Right lung (tissue), 5 donors: ENCODE results near the gene GCK. TPM values are rescaled to one million over a fixed set of nuclear protein-coding genes. Genes with fewer than 3 reads are reported as not detected.
A peak's percentile ranks its signal among the peaks of the same experiment; 100 is the strongest.

Experiments used
- DNase-seq, 2 donors: peaks; one replicate each; pipeline ENCODE4 v3.0.0-alpha.2; 2013
- polyA plus RNA-seq, 5 donors: library from polyadenylated mRNA; unstranded; fragments of 120-200 nt; gene quantifications; one replicate each; pipeline versions ENCODE4 v1.2.1 to v1.2.3, GENCODE V29; 2013; ENCODE audit warnings: inconsistent platforms in 1 of 5, low replicate concordance in 1 of 5; ENCODE audit not compliant: insufficient read length in 5 of 5, insufficient read depth in 1 of 5

The GCK gene
- polyA plus RNA-seq, 5 donors: 2.2 to 3.9 (median 2.5) TPM

DNA sequence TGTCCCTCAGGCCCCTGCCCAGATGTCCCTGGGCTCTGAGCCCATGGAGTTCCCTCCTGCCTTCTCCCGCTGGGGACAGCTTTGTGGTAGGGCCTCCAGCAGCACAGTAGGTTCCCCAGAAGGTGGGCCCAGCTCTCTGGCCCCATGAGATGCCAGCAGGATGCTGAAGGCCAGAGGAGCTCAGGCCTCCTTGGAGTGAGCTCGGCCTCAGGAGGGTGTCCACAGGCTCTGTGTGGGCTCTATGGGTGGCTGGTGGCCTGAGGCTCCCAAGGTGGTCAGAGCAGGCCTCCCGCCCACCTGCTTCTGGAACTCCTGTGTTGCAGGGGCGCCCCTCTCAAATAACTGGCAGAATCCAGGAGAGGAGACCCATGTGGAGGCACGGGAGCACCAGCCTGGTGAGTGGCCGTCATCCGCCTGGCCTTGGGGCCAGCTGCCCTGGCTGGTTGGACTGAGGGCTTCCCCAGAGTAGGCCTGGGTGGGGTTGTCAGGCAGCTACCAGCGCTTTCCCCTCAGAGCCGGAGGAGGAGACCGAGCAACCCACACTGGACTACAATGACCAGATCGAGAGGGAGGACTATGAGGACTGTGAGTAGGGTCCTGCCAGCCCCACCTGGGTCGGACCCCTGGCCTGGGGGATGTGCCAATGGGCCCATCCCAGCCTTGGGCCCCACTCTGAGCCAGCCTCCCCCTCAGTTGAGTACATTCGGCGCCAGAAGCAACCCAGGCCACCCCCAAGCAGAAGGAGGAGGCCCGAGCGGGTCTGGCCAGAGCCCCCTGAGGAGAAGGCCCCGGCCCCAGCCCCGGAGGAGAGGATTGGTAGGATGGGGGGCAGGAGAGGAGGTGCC is 81.9 kb downstream of the GCK start:
- DNase-seq: no peak

DNA sequence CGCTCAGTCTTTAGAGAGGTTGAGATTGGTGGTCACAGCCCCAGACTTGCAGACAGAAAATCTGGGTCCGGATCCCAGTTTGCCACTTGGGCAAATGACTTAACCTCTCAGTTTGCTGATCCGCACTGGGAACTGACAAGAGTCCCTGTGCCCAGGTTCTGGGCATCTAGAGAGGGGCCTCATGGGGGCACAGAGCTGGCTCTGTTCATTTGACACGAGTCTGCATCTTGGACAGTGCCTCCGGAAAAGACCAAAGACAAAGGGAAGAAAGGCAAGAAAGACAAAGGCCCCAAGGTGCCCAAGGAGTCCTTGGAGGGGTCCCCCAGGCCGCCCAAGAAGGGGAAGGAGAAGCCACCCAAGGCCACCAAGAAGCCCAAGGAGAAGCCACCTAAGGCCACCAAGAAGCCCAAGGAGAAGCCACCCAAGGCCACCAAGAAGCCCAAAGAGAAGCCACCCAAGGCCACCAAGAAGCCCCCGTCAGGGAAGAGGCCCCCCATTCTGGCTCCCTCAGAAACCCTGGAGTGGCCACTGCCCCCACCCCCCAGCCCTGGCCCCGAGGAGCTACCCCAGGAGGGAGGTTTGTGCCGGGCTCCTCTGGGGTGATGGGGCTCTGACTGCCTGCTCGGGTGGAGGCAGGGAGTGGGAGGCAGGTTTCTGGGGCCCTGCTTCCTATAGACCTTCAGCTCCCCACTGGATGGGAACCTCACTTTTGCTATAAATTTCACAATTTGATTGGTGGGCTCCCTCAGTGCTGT is 82.8 kb downstream of the GCK start:
- no peak for DNase-seq

DNA sequence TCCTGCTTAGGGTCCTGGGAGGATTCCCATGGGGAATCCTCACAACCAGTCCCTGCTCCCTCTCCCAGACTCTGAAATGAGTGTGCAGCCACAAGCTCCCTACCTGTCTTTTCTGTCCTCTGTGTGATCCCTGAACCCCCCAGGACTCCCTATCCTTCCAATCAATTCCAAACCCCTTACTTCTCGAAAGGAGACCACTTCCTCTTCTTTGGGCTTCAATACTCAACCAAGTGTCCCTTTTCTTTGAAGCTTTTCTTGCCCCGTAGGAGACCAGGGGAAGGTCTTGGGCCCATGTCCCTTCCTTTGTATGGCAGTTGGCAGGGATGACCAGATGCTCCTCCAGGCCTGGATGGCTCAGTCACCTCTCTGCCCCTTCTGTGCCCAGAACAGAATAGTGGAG is 83.4 kb downstream of the GCK start:
- no peak for DNase-seq

DNA sequence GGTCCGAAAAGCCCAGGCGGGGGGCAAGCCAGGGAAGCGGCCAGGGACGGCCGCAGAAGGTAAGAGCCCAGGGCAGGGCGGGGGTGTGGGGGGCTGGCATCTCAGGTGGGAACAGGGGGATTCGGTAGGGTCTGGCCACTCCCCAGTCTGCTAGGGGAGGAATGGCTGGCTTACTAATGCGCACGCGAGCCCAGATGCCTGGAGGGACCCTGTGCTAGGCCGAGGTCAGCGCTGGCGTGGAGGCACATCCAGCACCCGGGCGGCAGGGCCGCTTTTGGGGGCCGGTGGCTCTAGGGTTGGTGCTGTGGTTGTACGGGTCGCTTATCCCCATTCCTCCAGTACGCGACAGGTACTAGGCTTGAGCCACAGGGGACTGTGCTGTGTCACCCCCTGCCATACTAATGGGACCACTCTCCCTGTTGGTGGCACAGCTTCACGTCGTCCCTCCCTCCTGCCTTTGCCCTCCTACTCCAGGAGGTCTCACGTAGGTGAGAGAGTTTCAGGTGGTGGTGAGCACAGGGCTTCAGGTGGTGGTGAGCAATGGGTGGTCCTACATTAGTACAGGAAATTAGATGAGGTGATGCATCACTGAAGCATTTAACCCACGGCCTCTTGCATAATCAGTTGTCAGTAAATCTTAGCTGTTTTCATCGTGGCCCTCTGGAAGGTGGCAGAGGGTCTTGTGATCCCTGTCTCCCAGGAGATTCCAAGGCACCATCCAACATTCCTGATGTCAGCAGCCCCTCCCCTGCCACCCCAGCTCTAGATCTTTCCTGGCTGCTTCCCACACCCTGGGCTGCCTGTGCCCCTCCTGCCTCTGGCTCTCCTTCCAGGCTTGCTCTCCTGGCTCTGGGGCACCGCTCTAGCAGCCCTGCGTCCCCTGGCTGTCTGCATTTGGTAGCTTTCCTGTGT is 84.1 kb downstream of the GCK start:
- no peak for DNase-seq

DNA sequence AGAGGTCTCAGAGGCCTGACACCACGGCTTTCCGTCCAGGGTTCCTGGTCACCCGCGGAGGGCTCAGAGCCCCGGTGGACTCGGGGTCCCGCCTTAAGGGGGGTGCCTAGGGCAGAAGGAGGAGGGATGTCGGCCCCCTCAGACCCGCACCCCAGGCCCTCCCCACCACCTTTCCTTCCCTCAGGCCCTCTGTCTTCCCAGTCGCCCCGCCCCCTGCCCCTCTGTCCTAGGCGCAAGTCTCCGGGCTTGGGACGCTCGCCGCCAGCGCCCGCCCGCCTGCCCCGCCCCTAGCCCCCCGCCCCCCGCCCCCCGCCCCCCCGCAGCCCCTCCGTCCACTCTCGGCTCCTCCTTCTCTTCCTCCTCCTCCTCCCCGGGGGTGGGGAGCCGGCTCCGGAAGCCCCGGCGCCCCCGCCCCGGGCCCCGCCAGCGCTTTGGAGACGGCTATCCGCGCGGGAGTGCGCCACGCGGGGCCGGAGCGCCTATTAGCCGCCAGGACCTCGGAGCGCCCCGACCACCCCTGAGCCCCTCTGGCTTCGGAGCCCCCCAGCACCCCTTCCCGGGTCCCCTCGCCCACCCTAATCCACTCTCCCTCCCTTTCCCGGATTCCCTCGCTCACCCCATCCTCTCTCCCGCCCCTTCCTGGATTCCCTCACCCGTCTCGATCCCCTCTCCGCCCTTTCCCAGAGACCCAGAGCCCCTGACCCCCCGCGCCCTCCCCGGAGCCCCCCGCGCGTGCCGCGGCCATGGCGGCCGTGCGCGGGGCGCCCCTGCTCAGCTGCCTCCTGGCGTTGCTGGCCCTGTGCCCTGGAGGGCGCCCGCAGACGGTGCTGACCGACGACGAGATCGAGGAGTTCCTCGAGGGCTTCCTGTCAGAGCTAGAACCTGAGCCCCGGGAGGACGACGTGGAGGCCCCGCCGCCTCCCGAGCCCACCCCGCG is 85.0 kb downstream of the GCK start, which contains the start of gene AEBP1:
Gene AEBP1, plus strand, starts transcription at position 423 of the 937 bp plus-strand sequence. Its CDS starts 321 bp downstream, at position 744.
- peak in 1 of 2 donors; percentile 53 for DNase-seq

DNA sequence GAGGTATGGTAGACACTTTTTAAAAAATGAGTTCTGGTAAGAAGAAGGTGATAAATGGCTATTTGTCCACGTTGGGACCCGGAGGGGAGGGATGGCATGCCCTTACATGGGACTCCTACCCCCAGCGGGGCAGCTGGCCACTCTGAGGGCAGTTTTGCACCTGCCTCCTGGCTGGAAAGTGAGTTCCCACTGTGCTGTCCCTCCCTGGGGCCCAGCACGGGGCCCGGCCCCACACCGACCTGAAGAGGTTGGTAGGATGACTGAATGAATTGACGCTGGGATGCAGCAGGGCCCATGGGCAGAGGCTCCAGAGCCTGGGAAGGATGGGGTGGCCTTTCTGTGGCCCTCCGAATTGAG is 85.7 kb downstream of the GCK start:
- no peak for DNase-seq

DNA sequence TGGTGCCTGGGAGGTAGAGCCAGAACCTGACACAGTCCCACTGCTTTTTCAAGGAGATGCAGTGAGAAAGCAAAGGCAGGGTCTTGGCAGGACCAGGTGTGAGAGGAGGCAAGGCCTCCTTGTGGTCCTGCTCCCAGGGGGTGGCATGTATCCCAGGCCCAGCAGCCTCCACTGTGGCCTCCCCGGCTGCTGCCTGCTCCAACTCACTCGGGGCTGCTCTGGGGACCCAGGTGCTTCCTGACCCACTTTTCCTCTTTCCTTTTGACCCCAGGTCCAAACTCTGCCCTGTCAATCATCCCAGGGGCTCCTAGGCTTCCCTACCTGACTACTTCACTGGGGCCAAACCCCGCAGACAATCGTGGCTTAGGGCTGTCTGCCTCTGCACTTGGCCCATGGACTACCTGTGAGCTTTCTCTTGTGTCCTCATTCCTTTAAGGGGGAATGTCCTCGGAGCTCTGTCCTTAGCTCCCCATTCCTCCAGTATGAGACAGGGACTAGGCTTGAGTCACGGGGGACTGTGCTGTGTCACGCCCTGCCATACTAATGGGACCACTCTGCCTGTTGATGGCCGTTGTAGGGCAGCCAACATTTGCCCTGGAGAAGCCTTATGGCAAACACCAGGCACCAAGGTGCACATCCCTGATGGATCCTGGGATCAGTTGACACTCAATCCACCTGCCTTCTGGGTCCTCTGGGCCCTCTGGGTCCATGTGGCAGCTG is 86.2 kb downstream of the GCK start:
- DNase-seq: no peak

DNA sequence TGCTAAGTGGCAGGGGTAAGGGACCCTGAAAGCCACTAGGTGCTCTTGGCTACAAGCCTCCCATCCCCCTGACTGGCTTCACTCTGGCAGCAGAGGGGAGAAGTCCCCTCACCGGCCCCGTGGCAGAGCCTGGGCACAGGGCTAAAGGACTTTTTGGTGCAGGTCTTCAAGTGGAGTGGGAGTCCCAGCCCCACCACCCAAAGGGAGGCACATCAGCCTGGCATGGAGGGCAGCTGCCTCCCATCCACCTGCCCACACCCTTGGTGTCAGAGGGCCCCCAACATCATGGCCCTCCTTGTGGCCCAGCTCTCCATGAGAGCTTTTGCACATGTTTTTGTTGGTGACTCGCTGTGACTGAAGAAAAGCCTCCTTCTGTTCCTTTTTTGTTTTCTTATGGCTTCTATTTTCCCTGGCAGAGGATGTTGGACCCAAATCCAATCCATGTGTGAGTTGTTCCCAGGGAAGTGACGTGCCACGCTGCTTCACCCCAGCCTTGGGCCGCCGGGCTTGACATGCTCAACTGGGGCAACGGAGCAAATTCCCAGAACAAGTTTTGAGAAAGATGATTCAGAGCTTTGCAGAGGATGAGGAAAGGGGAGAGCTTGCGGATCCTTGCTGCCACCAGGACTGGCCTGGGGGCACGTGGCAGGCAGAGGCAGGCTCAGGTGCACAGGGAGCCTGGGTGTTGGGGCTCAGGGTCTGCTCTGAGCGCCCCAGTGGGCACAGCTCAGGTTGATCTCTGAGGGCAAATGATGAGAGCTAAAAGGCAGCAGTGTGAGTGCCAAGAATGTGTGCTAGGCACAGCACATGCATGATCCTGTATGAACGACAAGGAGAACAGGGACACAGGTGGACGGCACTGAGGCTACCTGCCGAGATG is 87.0 kb downstream of the GCK start:
- no peak for DNase-seq

DNA sequence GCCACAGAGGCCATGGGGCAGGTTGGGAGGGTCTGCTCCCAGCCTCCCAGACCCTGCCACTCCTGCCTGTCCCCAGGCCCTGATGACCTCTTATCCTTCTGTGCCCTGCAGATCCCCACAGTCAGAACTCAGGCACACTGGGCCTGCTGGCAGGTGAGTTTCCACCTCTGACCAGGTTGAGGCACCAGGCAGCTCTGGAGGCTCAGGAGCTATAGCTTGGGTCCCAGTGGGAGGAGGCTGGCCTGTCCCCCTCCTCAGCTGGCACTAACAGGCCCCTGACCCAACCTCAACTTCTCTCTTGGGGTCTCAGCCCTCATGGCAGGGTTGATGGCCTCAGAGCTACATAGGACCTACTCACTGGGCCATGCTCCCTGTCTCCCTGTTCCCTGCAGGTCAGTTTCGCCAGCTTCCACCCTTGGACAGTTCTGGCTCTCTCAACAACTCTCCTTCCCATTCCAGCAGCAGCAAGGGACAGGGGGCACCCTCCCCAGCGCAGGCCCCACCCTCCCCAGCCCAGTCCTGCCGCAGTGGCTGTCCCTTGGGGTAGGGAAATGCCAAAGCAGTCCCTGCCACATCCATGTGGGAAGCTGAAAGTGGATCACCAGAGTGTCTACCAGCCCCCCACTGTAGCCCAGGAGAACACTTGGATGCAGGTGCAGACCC is 87.8 kb downstream of the GCK start:
- no peak for DNase-seq

DNA sequence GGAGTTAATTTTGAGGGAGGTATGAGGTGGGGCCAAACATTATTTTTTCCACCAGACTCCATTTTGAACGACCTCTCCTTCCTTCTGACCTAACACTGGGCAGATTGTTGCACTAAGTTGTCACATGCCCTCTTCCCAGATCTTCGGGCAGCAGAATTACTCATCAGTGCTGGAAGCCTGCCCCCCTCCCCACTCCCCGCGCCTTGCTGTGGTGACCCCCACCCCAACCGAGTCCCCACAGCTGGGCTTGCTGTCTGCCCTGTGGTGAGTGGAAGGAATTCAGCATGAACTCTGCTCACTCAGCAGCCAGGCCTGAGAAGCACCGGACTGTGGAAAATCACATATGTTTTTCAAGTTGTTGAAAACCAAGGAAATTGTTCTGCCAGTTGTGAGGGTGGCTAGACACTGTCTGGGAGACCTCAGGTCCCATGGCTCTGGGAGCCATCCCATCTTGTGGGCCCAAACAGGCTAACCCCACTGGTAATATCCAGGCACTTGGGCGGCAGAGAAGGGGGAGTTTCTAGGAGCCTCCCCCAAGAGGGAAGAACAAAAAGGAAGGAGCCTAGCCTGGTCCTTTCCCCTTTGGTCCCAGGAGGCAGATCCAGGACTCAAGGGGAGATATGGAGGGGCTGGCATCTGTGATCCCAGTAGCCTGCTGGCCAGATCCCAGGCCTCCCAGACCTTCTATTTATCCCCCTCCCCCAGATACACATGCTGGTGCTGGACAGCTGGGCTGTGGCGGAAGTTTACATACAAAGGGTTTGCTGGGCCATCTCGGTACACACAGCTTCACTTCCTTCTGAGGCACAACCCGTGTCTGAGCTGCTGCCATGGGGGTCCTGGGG is 88.6 kb downstream of the GCK start:
- no peak for DNase-seq

DNA sequence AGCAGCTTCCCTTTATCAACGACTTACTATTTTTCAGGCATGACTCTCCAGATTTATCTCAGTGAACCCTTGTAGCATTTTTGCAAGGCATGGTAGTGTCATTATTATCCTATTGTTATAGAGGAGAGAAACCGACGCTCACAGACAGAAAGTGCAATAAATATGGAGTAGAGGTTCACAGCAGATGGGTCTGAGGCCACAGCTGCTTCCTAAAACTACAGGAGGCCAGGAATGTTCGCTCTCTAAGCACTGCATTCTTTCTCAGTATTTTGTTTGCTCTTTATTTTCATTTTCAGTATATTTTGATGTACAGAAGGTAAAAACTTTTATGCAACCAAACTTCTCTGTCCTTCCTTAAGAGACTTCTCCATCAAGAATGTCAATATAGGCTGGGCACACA is 89.6 kb downstream of the GCK start:
- DNase-seq: no peak

DNA sequence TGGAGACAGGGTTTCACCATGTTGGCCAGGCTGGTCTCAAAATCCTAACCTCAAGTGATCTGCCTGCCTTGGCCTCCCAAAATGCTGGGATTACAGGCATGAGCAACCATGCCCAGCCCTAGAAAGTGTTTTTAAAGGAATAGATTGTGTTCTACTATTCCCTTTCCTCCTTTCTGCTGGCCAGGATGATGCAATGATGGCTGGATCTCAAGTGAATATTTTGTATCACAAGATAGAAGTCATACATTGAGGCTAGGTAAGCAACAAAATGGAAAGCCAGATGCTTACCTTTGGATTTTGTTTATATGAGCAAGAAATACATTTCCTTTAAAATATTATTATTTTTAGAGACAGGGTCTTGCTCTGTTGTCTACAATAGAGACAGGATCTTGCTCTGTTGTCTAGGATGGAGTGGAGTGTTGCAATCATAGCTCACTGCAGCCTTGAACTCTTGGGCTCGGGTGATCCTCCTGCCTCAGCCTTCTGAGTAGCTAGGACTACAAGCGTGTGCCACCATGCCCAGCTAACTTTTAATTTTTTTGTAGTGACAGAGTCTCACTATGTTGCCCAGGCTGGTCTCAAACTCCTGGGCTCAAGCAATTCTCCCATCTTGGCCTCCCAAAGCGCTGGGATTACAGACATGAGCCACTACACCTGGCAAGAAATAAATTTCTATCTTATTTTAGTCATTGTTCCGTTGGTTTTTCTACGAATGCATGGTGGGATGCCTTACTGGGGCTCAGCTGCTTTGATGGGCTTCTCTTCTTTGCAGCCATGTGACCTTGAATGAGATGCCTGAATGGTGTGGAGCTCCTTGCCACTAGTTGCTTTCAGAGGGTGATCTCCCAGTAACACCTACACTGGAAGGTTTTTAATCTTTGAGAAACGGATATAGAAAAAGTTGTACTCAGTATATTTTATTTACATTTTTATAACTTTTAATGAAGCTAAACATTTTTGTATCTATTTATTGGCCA is 90.9 kb downstream of the GCK start:
- DNase-seq: no peak

DNA sequence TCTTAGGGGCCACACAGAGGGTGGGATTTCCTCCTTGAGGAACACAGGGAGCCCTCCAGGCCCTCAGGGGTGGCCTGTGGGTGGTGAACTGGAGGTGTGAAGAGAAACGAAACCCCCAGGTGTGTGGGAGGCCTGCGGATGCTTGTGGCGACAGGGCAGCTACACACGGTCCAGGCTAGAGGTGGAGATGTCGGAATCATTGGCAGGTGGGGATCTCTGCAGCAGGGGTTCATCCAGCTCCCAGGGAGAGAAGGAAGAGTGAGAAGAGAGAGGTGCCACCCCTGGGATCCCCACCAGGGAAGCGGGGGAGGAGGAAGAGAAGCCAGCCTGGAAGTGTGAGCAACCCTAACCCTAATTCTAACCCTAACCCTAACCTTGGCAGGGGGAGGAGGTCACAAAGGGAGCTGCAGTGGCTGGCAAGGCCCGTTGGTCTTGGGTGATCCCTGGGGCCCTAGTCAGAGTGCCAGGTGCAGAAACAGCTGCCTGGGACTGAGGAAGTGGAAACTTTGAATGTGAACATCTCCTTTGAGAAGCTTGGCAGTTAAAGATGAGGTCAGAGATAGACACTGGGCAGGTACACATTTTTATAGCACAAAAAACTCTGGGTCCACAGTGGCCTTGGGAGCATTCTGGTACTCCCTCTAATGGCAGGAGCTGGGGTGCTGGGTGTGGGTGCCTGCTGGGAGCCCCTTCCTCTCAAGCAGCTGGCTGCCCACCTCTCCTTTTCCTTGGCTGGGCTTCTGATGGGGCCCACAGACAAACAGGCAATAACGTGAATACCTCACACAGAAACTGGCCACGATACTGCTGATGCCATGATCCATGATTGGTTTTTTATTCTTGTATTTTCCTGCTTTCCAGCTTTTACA is 91.9 kb downstream of the GCK start:
- no peak for DNase-seq

DNA sequence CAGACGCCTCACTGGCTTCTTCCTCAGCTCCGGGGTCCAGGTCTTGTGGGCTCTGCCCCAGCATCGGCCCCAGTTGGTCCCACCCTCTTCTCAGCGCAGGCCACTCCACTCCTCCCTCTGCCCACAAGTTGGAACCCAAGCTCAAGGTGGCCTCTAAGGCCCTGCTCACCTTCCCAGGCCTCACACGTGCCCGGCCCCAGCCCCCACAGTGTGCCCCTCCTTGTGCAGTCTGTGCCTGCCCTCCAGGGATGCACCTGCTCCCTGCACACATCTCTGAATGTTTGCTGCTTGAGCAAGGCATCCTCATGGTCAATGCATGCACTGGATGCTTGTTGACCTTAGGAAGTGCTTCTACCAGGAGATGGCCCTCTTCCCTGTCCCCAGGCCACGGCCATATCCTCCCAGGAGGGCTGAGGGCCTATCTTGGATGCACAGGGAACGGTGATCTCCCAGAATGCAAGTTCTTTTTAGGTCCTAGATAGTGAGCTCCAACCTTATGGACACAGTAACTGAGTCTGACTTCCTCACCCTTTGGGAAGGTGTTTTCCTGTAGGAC is 92.8 kb downstream of the GCK start:
- no peak for DNase-seq

DNA sequence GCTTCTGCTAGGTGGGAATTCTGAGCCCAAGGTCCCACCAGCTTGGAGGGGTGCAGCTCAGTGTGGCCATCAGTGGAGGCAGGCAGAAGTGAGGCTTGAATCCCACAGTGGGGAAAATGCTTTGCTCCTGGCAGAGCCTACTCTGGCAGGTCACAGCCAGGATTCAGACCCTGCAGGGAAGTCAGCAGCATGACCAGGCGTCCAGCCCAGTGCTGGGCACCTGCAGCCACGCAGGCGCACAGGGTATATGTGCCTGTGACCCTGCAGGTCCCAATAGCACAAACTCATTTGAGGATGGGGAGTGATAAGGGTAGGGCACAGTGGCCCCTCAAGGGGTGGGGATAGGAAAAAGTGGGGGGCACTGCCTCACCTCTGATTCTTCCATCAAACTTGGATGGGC is 93.5 kb downstream of the GCK start:
- DNase-seq: no peak
